Pancreas (tissue), 10 donors: ENCODE data around the gene NPTX1. TPM values are rescaled to one million over a fixed set of nuclear protein-coding genes. Genes with fewer than 3 reads are reported as not detected.

ENCODE experiments used
- ATAC-seq, 4 donors: fragments of 200-7000 bp; cut with Tn5 transposase; one replicate each; pipeline versions ENCODE4 v1.8.0 to v1.9.1; 2020; ENCODE audit warnings: mild to moderate bottlenecking in 4 of 4, moderate library complexity in 4 of 4
- DNase-seq, 6 donors: peaks; one replicate each; pipeline ENCODE4 v3.0.0-alpha.2; 2020
- FAIRE-seq: peaks from 2 replicates; lab custom pipeline; 2012; peaks lifted over from hg19 to GRCh38; lab: Jason Lieb, UNC
- H3K27ac ChIP-seq, 4 donors: fragments of 200-600 bp; sonication (generic); 1 replicate in 3 of 4; 2 replicates in 1 of 4; pipeline versions ENCODE4 v1.5.0 to v1.8.0; 2020
- H3K27me3 ChIP-seq, 4 donors: fragments of 200-600 bp; one replicate each; pipeline ENCODE4 v1.8.0; 2021
- H3K36me3 ChIP-seq, 3 donors: fragments of 200-600 bp; sonication (generic) in 1 of 3; one replicate each; pipeline versions ENCODE4 v1.5.0 to v1.8.0; 2020 to 2021
- H3K4me1 ChIP-seq, 3 donors: fragments of 200-600 bp; one replicate each; pipeline ENCODE4 v1.8.0; 2021
- H3K4me3 ChIP-seq, 4 donors: fragments of 200-600 bp; sonication (generic) in 2 of 4; one replicate each; pipeline versions ENCODE4 v1.5.0 to v1.8.0; 2020 to 2021
- H3K9me3 ChIP-seq, 4 donors: fragments of 200-600 bp; one replicate each; pipeline ENCODE4 v1.8.0; 2021
- WGBS, 2 donors: extraction: QIAGEN DNeasy Blood & Tissue Kit; methylation state at CpG; one replicate each; pipeline ENCODE4 v1.1.7; 2013; 5-methylcytosine and 5-hydroxymethylcytosine counted together
- intact Hi-C, 3 donors: fragments of 100-400 bp; cut with DNase I; formaldehyde crosslinking; loops; one replicate each; pipeline versions ENCODE4 v1.11.1 to v1.14.2; 2022
- polyA plus RNA-seq, 2 donors: library from polyadenylated mRNA; stranded (reverse); fragments of 200-250 nt; gene quantifications; one replicate each; pipeline ENCODE4 v1.2.3, GENCODE V29; 2013
- total RNA-seq, 6 donors: library from RNA; stranded (reverse); fragmentation: NEBNext Ultra II Directional in 4 of 6; extraction: Animal tissue kit (Norgen Biotek cat#: 25700) in 4 of 6; gene quantifications; one replicate each; pipeline versions ENCODE4 v1.2.1 to v1.2.4, GENCODE V29; 2021 to 2023
- TF ChIP-seq, protein P1 (sequence below), 4 donors: fragments of 200-600 bp; sonication (generic) in 3 of 4; IDR thresholded peaks; one replicate each; pipeline versions ENCODE4 v1.5.0 to v1.8.0; 2021; ENCODE audit warnings: antibody characterized with exemption in 4 of 4
- donor health status: healthy with polysubstance abuse.
- donor health status: DM: no; HTN: no; CAD: no; lungs with moderate emphysema.
- donor health status: DM: no; HTN: no; CAD: no.
- donor health status: control.
- donor health status: control.
- donor health status: Bipolar disorder and iron deficiency.
- donor health status: DM: yes; HTN: yes; CAD: no.
- donor health status: DM: no; HTN: no; CAD: no.
- donor health status: DM: no; HTN: no; CAD: no.
- donor health status: DM: yes; HTN: yes; CAD: no.

The NPTX1 gene
- total and polyA plus RNA-seq, 8 donors, result 0.04 to 1.1 (median 0.19) TPM; not detected in 1

DNA sequence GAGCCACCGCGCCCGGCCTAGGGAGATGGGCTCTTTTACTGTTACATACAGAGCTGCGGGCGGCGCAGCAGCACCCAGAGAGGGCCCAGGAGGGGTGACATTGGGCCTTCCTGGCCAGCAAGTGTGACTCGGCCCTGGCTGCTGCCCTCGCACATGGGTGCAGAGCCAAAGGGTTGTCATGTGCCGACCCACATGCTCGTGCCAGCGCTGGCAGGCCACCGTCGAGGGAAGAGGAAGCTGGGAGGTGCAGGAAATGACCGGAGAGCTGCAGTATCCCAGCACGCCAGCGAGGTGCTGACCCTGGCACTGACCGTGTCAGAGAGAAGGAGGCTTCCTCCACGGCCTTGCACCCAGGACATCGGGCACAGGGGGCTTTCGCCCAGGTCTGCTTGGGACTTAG is 53.4 kb downstream of the NPTX1 start:
- 70 to 73% methylated on average over 20 of the region's 20 CpGs for WGBS, 2 donors
- intact Hi-C loops, result loop anchor here in 1 of 3 donors (5.0 to 10.0 kb wide), 2 partner anchors 154 to 682 kb away; no protein-coding TSS in a partner anchor
- FAIRE-seq (no peak), ATAC-seq (no peak), DNase-seq (no peak)
- no peaks in the 10 kb centered on the region for H3K27me3 ChIP-seq
- no peaks in the 10 kb centered on the region for H3K9me3 ChIP-seq
- no peak overlapping the region for H3K4me3 ChIP-seq
- TF ChIP-seq, protein P1, sequence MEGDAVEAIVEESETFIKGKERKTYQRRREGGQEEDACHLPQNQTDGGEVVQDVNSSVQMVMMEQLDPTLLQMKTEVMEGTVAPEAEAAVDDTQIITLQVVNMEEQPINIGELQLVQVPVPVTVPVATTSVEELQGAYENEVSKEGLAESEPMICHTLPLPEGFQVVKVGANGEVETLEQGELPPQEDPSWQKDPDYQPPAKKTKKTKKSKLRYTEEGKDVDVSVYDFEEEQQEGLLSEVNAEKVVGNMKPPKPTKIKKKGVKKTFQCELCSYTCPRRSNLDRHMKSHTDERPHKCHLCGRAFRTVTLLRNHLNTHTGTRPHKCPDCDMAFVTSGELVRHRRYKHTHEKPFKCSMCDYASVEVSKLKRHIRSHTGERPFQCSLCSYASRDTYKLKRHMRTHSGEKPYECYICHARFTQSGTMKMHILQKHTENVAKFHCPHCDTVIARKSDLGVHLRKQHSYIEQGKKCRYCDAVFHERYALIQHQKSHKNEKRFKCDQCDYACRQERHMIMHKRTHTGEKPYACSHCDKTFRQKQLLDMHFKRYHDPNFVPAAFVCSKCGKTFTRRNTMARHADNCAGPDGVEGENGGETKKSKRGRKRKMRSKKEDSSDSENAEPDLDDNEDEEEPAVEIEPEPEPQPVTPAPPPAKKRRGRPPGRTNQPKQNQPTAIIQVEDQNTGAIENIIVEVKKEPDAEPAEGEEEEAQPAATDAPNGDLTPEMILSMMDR (IDR thresholded peaks at IDR 0.05), result no peak
- H3K27ac ChIP-seq, result no peak overlapping the region
- H3K36me3 ChIP-seq, result no peaks in the 10 kb centered on the region
- peaks cover 0 to 3% (median 0%) of the 10 kb centered on the region in 3 donors for H3K4me1 ChIP-seq

DNA sequence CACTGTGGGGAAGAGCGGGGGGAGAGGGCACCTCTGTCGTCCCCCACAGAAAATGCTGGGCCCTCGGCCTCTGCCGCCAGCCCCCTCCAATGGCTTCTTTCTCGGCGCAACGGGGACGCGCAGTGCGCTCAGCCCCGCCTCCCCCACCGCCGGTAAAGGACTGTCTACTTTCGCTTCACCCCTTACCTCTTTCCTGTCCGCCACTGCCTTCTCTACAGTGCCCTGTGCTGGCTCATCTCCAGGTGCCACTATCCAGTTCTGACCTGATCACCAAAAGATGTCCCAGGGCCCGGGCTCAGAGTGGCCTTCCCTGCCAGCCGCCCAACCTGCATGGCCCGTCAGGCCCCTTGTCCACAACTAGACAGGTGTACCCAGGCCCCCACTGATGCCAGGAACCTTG is 54.1 kb downstream of the NPTX1 start:
- Histone ChIP-seq H3K36me3 (no peaks in the 10 kb centered on the region), H3K27ac (no peak overlapping the region), H3K27me3 (no peaks in the 10 kb centered on the region), H3K4me1 (peaks cover 0 to 3% (median 0%) of the 10 kb centered on the region in 3 donors), H3K4me3 (no peak overlapping the region), H3K9me3 (no peaks in the 10 kb centered on the region)
- TF ChIP-seq, protein P1 (IDR thresholded peaks at IDR 0.05), result no peak
- FAIRE-seq (no peak), DNase-seq (peak in 1 of 6 donors; percentile 63), ATAC-seq (no peak)
- intact Hi-C loops, result loop anchor here in 1 of 3 donors (5.0 to 10.0 kb wide), 2 partner anchors 155 to 683 kb away; no protein-coding TSS in a partner anchor
- WGBS, 2 donors, result 82 to 90% methylated on average over 14 to 18 of the region's 18 CpGs

DNA sequence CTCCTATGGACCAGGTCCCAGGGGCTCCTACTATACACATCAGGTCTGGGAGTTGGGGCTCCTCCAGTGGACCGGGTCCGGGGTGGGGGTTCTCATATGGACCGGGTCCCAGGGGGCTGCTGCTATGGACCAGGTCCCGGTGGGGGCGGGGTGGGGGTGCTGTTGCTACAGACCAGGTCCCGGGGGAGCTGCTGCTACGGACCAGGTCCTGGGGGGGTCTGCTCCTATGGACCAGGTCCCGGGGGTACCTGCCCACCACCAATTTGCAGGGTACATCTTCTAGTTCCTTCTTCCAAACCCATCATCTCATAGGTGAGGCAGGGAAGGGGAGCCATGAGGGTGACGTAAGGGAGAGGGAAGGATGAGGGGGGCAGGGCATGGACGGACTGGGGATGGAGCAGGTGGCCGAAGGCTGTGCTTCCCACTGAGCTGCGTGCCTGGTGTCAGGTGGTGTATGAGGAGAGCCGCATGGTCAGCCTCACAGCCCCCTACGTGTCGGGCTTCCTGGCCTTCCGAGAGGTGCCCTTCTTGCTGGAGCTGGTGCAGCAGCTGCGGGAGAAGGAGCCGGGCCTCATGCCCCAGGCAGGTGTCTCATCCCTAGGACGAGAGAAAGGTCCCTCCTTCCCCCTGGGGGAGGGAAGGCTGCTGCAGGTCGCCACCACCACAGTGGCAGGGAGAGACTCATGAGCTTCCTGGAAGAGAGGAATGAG is 54.9 kb downstream of the NPTX1 start:
- Histone ChIP-seq H3K27me3 (no peaks in the 10 kb centered on the region), H3K4me1 (peaks cover 0 to 6% (median 2%) of the 10 kb centered on the region in 3 donors), H3K27ac (no peak overlapping the region), H3K9me3 (no peaks in the 10 kb centered on the region), H3K4me3 (no peak overlapping the region), H3K36me3 (no peaks in the 10 kb centered on the region)
- WGBS, 2 donors, result 64 to 73% methylated on average over 20 of the region's 20 CpGs
- FAIRE-seq (no peak), ATAC-seq (no peak), DNase-seq (peak in 1 of 6 donors; percentile 76)
- TF ChIP-seq, protein P1 (IDR thresholded peaks at IDR 0.05), result no peak
- intact Hi-C loops, result loop anchor here in 1 of 3 donors (5.0 to 10.0 kb wide), 2 partner anchors 156 to 683 kb away; no protein-coding TSS in a partner anchor

DNA sequence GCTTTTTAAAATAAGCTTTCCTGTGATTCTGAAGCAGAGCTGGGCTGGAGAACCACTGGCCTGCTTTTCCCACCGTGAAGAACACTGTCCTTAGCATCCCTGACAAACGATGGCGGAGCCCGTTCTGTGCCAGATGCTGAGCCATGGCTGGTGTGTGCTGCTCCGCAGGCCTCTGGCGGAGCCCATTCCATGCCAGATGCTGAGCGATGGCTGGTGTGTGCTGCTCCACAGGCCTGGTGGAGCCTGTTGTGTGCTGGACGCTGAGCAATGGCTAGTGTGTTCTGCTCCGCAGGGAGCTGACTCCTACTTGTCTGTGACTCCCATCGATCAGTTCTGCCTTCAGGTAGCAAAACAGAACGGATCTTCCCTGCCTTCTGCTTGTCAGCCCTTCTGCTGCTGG is 57.2 kb downstream of the NPTX1 start:
- FAIRE-seq, result no peak
- TF ChIP-seq, protein P1 (IDR thresholded peaks at IDR 0.05), result no peak
- DNase-seq, result peak in 1 of 6 donors; percentile 48
- Histone ChIP-seq H3K9me3 (no peaks in the 10 kb centered on the region), H3K27me3 (no peaks in the 10 kb centered on the region), H3K4me3 (no peak overlapping the region), H3K27ac (no peak overlapping the region), H3K4me1 (peaks cover 6 to 12% (median 9%) of the 10 kb centered on the region in 3 donors), H3K36me3 (no peaks in the 10 kb centered on the region)
- 87 to 91% methylated on average over 11 of the region's 11 CpGs for WGBS, 2 donors
- ATAC-seq, result no peak
- intact Hi-C loops, result no loop called here

DNA sequence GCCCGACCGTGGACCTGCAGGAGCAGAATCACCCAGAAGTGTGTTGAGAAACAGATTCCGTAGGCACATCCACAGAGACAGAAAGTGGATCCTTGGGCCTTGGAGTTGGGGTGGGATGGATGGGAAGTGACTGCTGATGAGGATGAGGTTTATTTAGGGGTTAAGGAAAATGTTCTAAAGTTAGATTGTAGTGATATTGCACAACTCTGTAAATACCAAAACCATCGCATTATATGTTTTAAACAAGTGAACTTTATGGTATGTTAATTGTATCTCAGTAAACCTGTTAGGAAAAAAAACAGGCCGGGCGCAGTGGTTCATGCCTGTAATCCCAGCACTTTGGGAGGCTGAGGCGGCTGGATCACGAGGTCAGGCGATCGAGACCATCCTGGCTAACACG is 57.8 kb downstream of the NPTX1 start:
- peaks cover 6 to 12% (median 9%) of the 10 kb centered on the region in 3 donors for H3K4me1 ChIP-seq
- H3K36me3 ChIP-seq, result no peaks in the 10 kb centered on the region
- H3K27ac ChIP-seq, result no peak overlapping the region
- TF ChIP-seq, protein P1 (IDR thresholded peaks at IDR 0.05), result no peak
- WGBS, 2 donors, result 89 to 92% methylated on average over 11 of the region's 11 CpGs
- intact Hi-C loops, result no loop called here
- H3K27me3 ChIP-seq, result no peaks in the 10 kb centered on the region
- H3K9me3 ChIP-seq, result no peaks in the 10 kb centered on the region
- DNase-seq (no peak), ATAC-seq (no peak), FAIRE-seq (no peak)
- no peak overlapping the region for H3K4me3 ChIP-seq
